ENCODE measurements around the gene SLC13A2. TPM values are rescaled to one million over a fixed set of nuclear protein-coding genes. Genes with fewer than 3 reads are reported as not detected.
"Not testable (repeated sequence)": the region's sequence is repeated elsewhere in the genome, so short reads cannot be mapped to it uniquely, and the experiment has no call there.

SLC13A2 gene
- total and polyA plus RNA-seq, 2 experiments from 2014 or later = not detected

GRCh38 chr17:28426081-28426519 is 47.3 kb upstream of the SLC13A2 start:
- no peak overlapping the region for H3K27ac Mint-ChIP-seq
- TF ChIP-seq POLR2AphosphoS5 (IDR thresholded peaks at IDR 0.05; ENCODE audit: low read depth) (no peak), CTCF (conservative IDR thresholded peaks at IDR 0.05; ENCODE audit: low read depth in 2 of 2) (peak; percentile 61 to 66)
- H3K4me1 Mint-ChIP-seq = no peaks in the 10 kb centered on the region
- DNase-seq (ENCODE audit: low spot score) (peak; percentile 84), ATAC-seq (peak; percentile 100)
- no peaks in the 10 kb centered on the region for H3K36me3 ChIP-seq (ENCODE audit: insufficient read depth)
- no peak overlapping the region; the same call in 1 of the 2 replicates for H2AFZ ChIP-seq
- H3K27ac ChIP-seq (ENCODE audit: low read depth) = no peak overlapping the region
- peaks cover 8% of the 10 kb centered on the region for H3K27me3 Mint-ChIP-seq (ENCODE audit: insufficient read depth, low read depth, poor library complexity)
- H3K9me3 Mint-ChIP-seq = no peaks in the 10 kb centered on the region
- H3K4me3 ChIP-seq = no peak overlapping the region
- peaks cover 4% of the 10 kb centered on the region; the same call in 1 of the 2 replicates for H3K9me2 ChIP-seq (ENCODE audit: insufficient read depth)
- no peaks in the 10 kb centered on the region for H3K4me1 ChIP-seq (ENCODE audit: insufficient read depth)
- no peaks in the 10 kb centered on the region; the same call in 1 of the 2 replicates for H4K20me1 ChIP-seq (replicated peaks; ENCODE audit: insufficient read depth)
- H3F3A ChIP-seq (replicated peaks; ENCODE audit: low read depth) = no peaks in the 10 kb centered on the region
- H3K79me2 ChIP-seq (replicated peaks; ENCODE audit: insufficient read depth) = no peaks in the 10 kb centered on the region
- H3K4me3 Mint-ChIP-seq = no peak overlapping the region
- no peaks in the 10 kb centered on the region for H3K36me3 Mint-ChIP-seq (ENCODE audit: low read depth)
- H3K4me2 ChIP-seq = no peak overlapping the region
- H3K27me3 ChIP-seq (ENCODE audit: insufficient read depth) = no peaks in the 10 kb centered on the region

- Histone ChIP-seq H3F3A (replicated peaks; ENCODE audit: low read depth) (no peaks in the 10 kb centered on the region), H2AFZ (no peak overlapping the region), H3K27me3 (ENCODE audit: insufficient read depth) (no peaks in the 10 kb centered on the region), H3K9me2 (ENCODE audit: insufficient read depth) (peaks cover 4% of the 10 kb centered on the region; the same call in 1 of the 2 replicates), H3K79me2 (replicated peaks; ENCODE audit: insufficient read depth) (no peaks in the 10 kb centered on the region), H3K27ac (ENCODE audit: low read depth) (no peak overlapping the region), H4K20me1 (replicated peaks; ENCODE audit: insufficient read depth) (no peaks in the 10 kb centered on the region; the same call in 1 of the 2 replicates), H3K4me1 (ENCODE audit: insufficient read depth) (no peaks in the 10 kb centered on the region), H3K4me2 (no peak overlapping the region), H3K36me3 (ENCODE audit: insufficient read depth) (no peaks in the 10 kb centered on the region), H3K4me3 (no peak overlapping the region)
- Mint-ChIP-seq H3K27me3 (ENCODE audit: insufficient read depth, low read depth, poor library complexity) (peaks cover 8% of the 10 kb centered on the region), H3K9me3 (no peaks in the 10 kb centered on the region), H3K36me3 (ENCODE audit: low read depth) (no peaks in the 10 kb centered on the region), H3K27ac (no peak overlapping the region), H3K4me3 (no peak overlapping the region), H3K4me1 (no peaks in the 10 kb centered on the region)
- TF ChIP-seq ETS1 (IDR thresholded peaks at IDR 0.05) = no peak
- TF ChIP-seq POLR2AphosphoS5 (IDR thresholded peaks at IDR 0.05; ENCODE audit: low read depth) = no peak
- TF ChIP-seq JUNB (IDR thresholded peaks at IDR 0.05; ENCODE audit: unreplicated experiment) = no peak
- no peak for TF ChIP-seq EZH2phosphoT487 (IDR thresholded peaks at IDR 0.05; ENCODE audit: unreplicated experiment)
- TF ChIP-seq ZNF114 (CRISPR knock-in tag; IDR thresholded peaks at IDR 0.05) = no peak
- TF ChIP-seq REST (IDR thresholded peaks at IDR 0.05; ENCODE audit: unreplicated experiment) = no peak
- no peak for TF ChIP-seq EZH2 (IDR thresholded peaks at IDR 0.05; ENCODE audit: low read depth, unreplicated experiment)
- no peak for TF ChIP-seq CTCF (conservative IDR thresholded peaks at IDR 0.05; ENCODE audit: low read depth in 2 of 2)
- no peak for TF ChIP-seq STAT1 (IDR thresholded peaks at IDR 0.05; ENCODE audit: unreplicated experiment)
- TF ChIP-seq ZNF331 (CRISPR knock-in tag; IDR thresholded peaks at IDR 0.05; ENCODE audit: low read depth) = no peak
- DNase-seq (ENCODE audit: low spot score) = no peak
- ATAC-seq = no peak
These were observed 46.1 kb upstream of the SLC13A2 start for GRCh38 chr17:28427371-28427770.

- not testable (repeated sequence) for H3K27me3 ChIP-seq (ENCODE audit: insufficient read depth); H3K9me3 Mint-ChIP-seq; H3K4me3 ChIP-seq; H3K36me3 Mint-ChIP-seq (ENCODE audit: low read depth); H3K27ac ChIP-seq (ENCODE audit: low read depth); H3K79me2 ChIP-seq (replicated peaks; ENCODE audit: insufficient read depth); H3K36me3 ChIP-seq (ENCODE audit: insufficient read depth); H3K9me2 ChIP-seq (ENCODE audit: insufficient read depth); H3K27ac Mint-ChIP-seq; H2AFZ ChIP-seq; DNase-seq (ENCODE audit: low spot score); H3K4me2 ChIP-seq; ATAC-seq; H3K4me1 ChIP-seq (ENCODE audit: insufficient read depth); H3F3A ChIP-seq (replicated peaks; ENCODE audit: low read depth); H3K4me1 Mint-ChIP-seq; H3K4me3 Mint-ChIP-seq; H4K20me1 ChIP-seq (replicated peaks; ENCODE audit: insufficient read depth); H3K27me3 Mint-ChIP-seq (ENCODE audit: insufficient read depth, low read depth, poor library complexity)
These were observed 45.5 kb upstream of the SLC13A2 start for GRCh38 chr17:28427982-28428381.

Data from GM23338 (cell line).